Natural killer cell (primary cell): ENCODE data around the gene RCOR2. TPM values are rescaled to one million over a fixed set of nuclear protein-coding genes. Genes with fewer than 3 reads are reported as not detected.

Experiments
- ATAC-seq, 3 donors: fragments of 150-1000 bp in 2 of 3; fragments of 200-7000 bp in 1 of 3; cut with Tn5 transposase; 1 replicate in 1 of 3; 2 replicates in 2 of 3; pipeline ENCODE4 v1.10.0; 2021; ENCODE audit warnings: mild to moderate bottlenecking in 2 of 3, moderate library complexity in 2 of 3
- DNase-seq, 2 donors: peaks; one replicate each; pipeline versions ENCODE4 v3.0.0 to v3.0.0-alpha.2; 2013 to 2021; ENCODE audit warnings: mixed read lengths in 1 of 2
- H3K27ac ChIP-seq: one replicate; pipeline ENCODE4 v1.5.1; 2013; ENCODE audit warnings: mild to moderate bottlenecking, low read length
- H3K27me3 ChIP-seq: one replicate; pipeline ENCODE4 v1.6.1; 2013; ENCODE audit warnings: low read length; ENCODE audit not compliant: control insufficient read depth, insufficient read depth
- H3K36me3 ChIP-seq: one replicate; pipeline ENCODE4 v1.6.1; 2013; ENCODE audit warnings: low read length; ENCODE audit not compliant: control insufficient read depth, insufficient read depth
- H3K4me1 ChIP-seq: one replicate; pipeline ENCODE4 v1.6.1; 2013; ENCODE audit warnings: low read length; ENCODE audit not compliant: control insufficient read depth, insufficient read depth
- H3K4me3 ChIP-seq: one replicate; pipeline ENCODE4 v1.5.1; 2013; ENCODE audit warnings: low read length
- H3K9me3 ChIP-seq: one replicate; pipeline ENCODE4 v1.6.1; 2013; ENCODE audit warnings: low read length; ENCODE audit not compliant: control insufficient read depth, insufficient read depth
- H3K27ac Mint-ChIP-seq, 2 donors: one replicate each; pipeline ENCODE4 v1.8.0; 2022; ENCODE audit warnings: mild to moderate bottlenecking in 2 of 2, mixed read lengths in 2 of 2, moderate library complexity in 1 of 2
- H3K27me3 Mint-ChIP-seq, 2 donors: one replicate each; pipeline ENCODE4 v1.8.0; 2022; ENCODE audit warnings: low read depth in 2 of 2, mixed read lengths in 2 of 2
- H3K36me3 Mint-ChIP-seq: one replicate; pipeline ENCODE4 v1.8.0; 2022; ENCODE audit warnings: mixed read lengths
- H3K4me1 Mint-ChIP-seq, 2 donors: one replicate each; pipeline ENCODE4 v1.8.0; 2022; ENCODE audit warnings: mixed read lengths in 2 of 2
- H3K4me3 Mint-ChIP-seq: one replicate; pipeline ENCODE4 v1.8.0; 2022; ENCODE audit warnings: mild to moderate bottlenecking, moderate library complexity, mixed read lengths
- H3K9me3 Mint-ChIP-seq, 2 donors: one replicate each; pipeline ENCODE4 v1.8.0; 2022; ENCODE audit warnings: mixed read lengths in 2 of 2
- CTCF ChIP-seq: fragments of 200-600 bp; IDR thresholded peaks from one replicate; pipeline ENCODE4 v1.8.0; 2022; ENCODE audit warnings: antibody characterized with exemption
- WGBS: methylation state at CpG from one replicate; pipeline ENCODE4 v1.1.7; 2013; ENCODE audit warnings: missing lambda C conversion rate; ENCODE audit not compliant: insufficient coverage; 5-methylcytosine and 5-hydroxymethylcytosine counted together
- intact Hi-C: fragments of 100-400 bp; cut with micrococcal nuclease; formaldehyde crosslinking; loops from one replicate; pipeline ENCODE4 v1.14.2; 2022
- total RNA-seq, 4 donors: library from RNA; stranded (reverse); fragments of 120-200 nt in 1 of 4; gene quantifications; one replicate each; pipeline versions ENCODE4 v1.2.3 to v1.2.4, GENCODE V29; 2013 to 2022

Gene RCOR2
- total RNA-seq, 3 donors from 2014 or later (not counting 1 experiment from before 2014, with no cell fraction given): not detected

- DNase-seq (no peak), ATAC-seq (no peak)
- H3K27me3 Mint-ChIP-seq: peaks cover 0 to 3% of the 10 kb centered on the region in 2 donors
- Histone ChIP-seq H3K27me3 (no peaks in the 10 kb centered on the region), H3K4me3 (no peak overlapping the region), H3K36me3 (peaks cover 34% of the 10 kb centered on the region), H3K27ac (no peak overlapping the region), H3K4me1 (peaks cover 54% of the 10 kb centered on the region), H3K9me3 (no peaks in the 10 kb centered on the region)
- no peaks in the 10 kb centered on the region for H3K9me3 Mint-ChIP-seq
- H3K4me1 Mint-ChIP-seq: peaks cover 31 to 56% of the 10 kb centered on the region in 2 donors
- H3K27ac Mint-ChIP-seq: no peak overlapping the region
- intact Hi-C loops: no loop called here
- WGBS: 85% methylated on average over 4 of the region's 5 CpGs
- no peak for TF ChIP-seq CTCF
- H3K36me3 Mint-ChIP-seq: no peaks in the 10 kb centered on the region
- no peak overlapping the region for H3K4me3 Mint-ChIP-seq
Observed at GRCh38 chr11:63958008-63958407, 41.0 kb upstream of the RCOR2 start.

- no peak for ATAC-seq
- WGBS: 97% methylated on average over 4 of the region's 4 CpGs
- Mint-ChIP-seq H3K4me1 (peaks cover 34 to 55% of the 10 kb centered on the region in 2 donors), H3K27me3 (peaks cover 0 to under 1% of the 10 kb centered on the region in 2 donors), H3K4me3 (peak overlapping the region; percentile 75), H3K9me3 (no peaks in the 10 kb centered on the region), H3K27ac (peak overlapping the region; percentile 78 to 84), H3K36me3 (no peaks in the 10 kb centered on the region)
- no peaks in the 10 kb centered on the region for H3K27me3 ChIP-seq
- TF ChIP-seq CTCF: no peak
- H3K36me3 ChIP-seq: peaks cover 40% of the 10 kb centered on the region
- H3K9me3 ChIP-seq: no peaks in the 10 kb centered on the region
- no peak overlapping the region for H3K4me3 ChIP-seq
- peaks cover 49% of the 10 kb centered on the region for H3K4me1 ChIP-seq
- no peak for DNase-seq
- H3K27ac ChIP-seq: peak overlapping the region; percentile 82
- intact Hi-C loops: no loop called here
Observed at GRCh38 chr11:63952570-63952969, 35.6 kb upstream of the RCOR2 start.

DNA sequence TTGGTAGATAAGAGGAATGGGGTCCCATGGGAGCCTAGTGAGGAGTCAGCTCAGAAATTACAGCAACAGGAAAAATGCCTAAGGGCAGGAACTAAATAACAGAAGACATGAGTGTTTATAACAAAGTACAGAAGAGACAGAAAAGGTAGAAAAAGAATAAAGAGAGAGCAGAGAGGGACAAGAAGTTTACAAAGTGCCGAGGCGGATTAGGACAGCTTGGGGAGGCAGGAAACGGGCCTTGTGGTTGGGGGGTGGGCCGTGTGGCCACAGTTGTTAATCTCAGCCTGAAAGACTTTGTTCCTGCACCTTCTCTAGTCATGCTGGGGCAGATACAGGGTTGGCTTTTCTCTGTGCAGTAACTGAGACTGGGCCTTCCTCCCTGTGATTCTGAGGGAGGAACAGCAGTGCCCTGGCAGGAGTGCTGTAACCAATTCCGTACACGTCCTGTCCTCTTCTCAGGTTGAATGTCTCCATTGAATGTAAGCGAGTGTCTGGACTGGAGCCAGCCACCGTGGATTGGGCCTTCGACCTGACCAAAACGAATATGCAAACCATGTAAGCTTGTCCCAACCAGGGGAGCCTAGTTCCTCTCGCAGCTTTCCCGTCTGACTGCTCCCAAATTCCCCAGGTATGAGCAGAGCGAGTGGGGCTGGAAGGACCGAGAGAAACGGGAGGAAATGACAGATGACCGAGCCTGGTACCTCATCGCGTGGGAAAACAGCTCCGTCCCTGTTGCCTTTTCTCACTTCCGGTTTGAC, 35.0 kb upstream of the RCOR2 start:
- Mint-ChIP-seq H3K27ac (peak overlapping the region; percentile 78 to 84), H3K4me1 (peaks cover 33 to 54% of the 10 kb centered on the region in 2 donors), H3K27me3 (no peaks in the 10 kb centered on the region), H3K36me3 (no peaks in the 10 kb centered on the region), H3K4me3 (peak overlapping the region; percentile 75), H3K9me3 (no peaks in the 10 kb centered on the region)
- H3K27ac ChIP-seq: peak overlapping the region; percentile 82
- DNase-seq (peak; percentile 56 to 58), ATAC-seq (peak; percentile 77 to 86 (median 80))
- peaks cover 37% of the 10 kb centered on the region for H3K36me3 ChIP-seq
- intact Hi-C loops: no loop called here
- no peak for TF ChIP-seq CTCF
- peaks cover 49% of the 10 kb centered on the region for H3K4me1 ChIP-seq
- H3K4me3 ChIP-seq: peak overlapping the region; percentile 1
- H3K9me3 ChIP-seq: no peaks in the 10 kb centered on the region
- 34% methylated on average over 20 of the region's 20 CpGs for WGBS
- H3K27me3 ChIP-seq: no peaks in the 10 kb centered on the region
